ENCODE results near the gene KRT25. TPM values are rescaled to one million over a fixed set of nuclear protein-coding genes. Genes with fewer than 3 reads are reported as not detected.
"Not testable (repeated sequence)": the region's sequence is repeated elsewhere in the genome, so short reads cannot be mapped to it uniquely, and the experiment has no call there.

Gene KRT25
- polyA plus RNA-seq, 3 donors: not detected

DNA sequence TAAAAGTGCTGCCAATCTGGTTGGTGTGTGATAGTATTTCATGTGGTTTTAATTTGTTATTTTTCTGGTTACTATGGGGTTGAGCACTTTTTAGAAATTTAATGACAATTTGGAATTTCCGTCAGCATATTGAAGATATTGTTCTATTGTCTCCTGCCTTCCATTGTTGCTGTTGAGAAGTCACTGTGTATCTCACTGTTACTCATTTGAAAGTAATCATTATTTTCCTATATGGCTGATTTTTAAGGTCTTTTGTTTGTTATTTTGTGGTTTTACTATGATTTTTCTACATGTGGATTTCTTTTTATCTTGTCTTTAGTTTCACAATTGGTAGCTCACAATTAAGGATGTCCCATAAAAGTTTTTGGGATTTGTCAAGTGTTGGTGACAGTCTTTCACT is 8.6 kb upstream of the KRT25 start:
- no peak overlapping the region for H3K27ac ChIP-seq (ENCODE audit: low read depth, low read length)
- 75 to 83% (median 76%) methylated on average over 1 of the region's 1 CpG for WGBS, 3 donors

DNA sequence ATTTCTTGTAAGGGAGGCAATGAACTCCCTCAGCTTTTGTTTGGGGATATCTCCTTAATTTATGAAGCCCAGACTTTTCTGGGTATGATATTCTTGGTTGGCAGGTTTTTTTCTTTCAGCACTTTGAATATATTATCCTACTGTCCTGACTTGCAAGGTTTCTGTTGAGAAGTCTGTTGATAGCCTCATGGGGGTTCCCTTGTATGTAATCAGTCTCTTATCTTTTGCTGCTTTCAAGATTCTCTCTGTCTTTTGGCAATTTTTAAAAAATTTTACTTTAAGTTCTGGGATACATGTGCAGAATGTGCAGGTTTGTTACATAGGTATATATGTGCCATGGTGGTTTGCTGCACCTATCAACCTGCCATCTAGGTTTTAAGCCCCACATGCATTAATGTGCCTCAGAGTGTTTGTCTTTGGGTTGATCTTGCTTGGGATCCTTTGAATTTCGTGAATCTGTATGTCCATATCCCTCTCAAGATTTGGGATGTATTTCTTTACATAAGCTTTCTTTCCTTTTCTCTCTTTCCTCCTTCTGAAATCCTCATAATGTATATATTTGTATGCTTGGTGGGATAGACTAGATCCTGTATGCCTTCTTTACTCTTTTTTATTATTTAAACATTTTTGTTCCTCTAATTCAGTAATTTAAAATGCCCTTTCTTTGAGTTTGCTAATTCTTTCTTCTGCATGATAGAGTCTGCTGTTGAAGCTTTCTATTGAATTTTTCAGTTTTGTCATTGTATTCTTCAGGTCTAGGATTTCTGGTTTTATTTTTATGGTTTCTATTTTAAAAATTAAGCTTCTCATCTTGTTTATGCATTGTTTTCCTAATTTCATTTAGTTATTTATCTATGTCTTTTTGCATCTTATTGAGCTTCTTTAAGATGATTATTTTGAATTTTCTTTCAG is 5.2 kb upstream of the KRT25 start:
- WGBS, 3 donors: 15 to 27% (median 18%) methylated on average over 1 of the region's 1 CpG
- H3K27ac ChIP-seq (ENCODE audit: low read depth, low read length): no peak overlapping the region

DNA sequence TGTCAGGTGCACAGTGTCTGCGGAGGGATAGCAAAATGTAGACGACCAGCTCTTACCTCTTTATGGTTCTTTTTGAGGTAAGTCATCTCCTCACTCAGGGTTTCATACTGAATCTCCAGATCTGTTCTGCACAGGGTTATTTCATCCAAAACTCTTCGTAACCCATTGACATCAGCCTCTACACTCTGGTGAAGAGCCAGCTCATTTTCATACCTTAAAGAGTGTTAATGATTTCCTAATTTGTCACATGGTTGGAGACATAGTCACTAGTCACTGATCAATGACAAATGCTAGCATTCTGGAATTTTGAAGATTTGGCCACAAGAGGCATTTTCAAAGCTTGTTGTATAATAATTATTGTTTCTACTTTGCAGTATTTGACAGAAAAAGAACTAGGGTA is 1.3 kb downstream of the KRT25 start:
- 74 to 95% (median 93%) methylated on average over 3 of the region's 3 CpGs for WGBS, 3 donors
- H3K27ac ChIP-seq (ENCODE audit: low read depth, low read length): no peak overlapping the region

DNA sequence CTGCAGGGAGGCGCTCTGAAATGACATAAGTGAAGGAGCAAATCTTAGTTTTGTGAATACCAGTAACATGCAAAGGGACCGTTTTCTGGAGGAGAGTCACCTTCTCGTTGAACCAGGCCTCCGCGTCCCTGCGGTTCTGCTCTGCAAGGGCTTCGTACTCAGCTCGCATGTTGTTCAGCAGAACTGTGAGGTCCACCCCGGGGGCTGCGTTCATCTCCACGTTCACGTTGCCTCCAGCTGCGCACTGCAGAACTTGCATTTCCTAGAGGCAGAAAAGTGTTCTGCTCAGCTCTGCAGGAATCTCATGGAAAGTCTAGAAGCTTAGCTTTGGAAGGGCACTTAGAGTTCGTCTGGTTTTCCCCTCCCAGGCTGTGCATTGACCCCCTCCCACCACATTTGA is 4.1 kb downstream of the KRT25 start:
- 76 to 87% (median 84%) methylated on average over 14 of the region's 14 CpGs for WGBS, 3 donors
- H3K27ac ChIP-seq (ENCODE audit: low read depth, low read length): no peak overlapping the region

DNA sequence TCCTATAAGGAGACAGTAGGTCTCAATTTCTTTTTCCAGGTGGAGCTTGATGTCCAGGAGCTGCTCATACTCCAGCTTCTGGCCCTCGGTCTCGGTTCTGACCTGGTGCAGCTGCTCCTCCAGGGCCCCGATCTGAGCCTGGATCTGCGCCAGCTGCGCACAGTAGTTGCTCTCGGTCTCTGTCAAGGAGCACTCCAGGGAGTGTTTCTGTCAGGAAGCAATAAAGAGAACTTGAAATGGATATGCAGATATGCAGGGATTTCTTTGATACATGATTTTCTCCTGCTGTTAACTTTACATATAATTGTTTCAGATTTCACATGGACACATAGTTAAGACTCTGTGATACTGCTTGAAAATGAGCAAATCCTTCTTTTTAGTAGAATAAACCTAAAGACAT is 4.7 kb downstream of the KRT25 start:
- H3K27ac ChIP-seq (ENCODE audit: low read depth, low read length): no peak overlapping the region
- 74 to 78% (median 75%) methylated on average over 6 of the region's 6 CpGs for WGBS, 3 donors

DNA sequence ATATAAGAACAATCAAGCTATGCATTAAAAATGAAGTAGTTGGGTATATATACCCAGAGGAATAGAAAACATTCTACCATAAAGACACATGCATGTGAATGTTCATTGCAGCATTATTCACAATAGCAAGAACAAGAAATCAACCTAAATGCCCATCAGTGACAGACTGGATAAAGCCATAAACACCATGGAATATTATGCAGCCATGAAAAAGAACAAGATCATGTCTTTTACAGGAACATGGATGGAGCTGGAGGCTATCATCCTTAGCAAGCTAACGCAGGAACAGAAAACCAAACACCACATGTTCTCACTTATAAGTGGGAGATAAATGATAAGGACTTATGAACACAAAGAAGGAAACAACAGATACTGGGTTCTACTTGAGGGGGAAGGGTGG is 6.5 kb downstream of the KRT25 start:
- 62 to 84% (median 78%) methylated on average over 1 of the region's 1 CpG for WGBS, 3 donors
- not testable (repeated sequence) for H3K27ac ChIP-seq (ENCODE audit: low read depth, low read length)

DNA sequence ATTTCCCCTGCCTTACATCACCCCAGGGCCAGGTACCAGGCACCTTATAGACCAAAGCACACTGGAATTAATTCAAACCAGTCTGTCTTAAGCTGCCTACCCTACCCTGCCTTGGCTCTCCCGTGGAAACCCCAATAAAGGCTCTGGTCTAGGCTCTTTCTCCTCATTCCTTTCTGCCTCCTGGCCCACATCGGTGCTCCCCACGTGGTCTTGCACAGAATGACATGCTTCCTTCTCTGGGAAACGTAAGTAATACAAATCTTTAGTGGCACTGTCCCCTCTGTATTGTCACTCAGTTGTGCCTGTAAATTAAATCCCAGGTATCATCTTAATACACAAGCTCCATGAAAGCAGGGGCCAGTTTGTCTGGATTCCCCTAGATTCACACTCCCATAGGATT is 16.6 kb downstream of the KRT25 start:
- WGBS, 3 donors: 57 to 71% (median 62%) methylated on average over 4 of the region's 4 CpGs
- no peak overlapping the region for H3K27ac ChIP-seq (ENCODE audit: low read depth, low read length)

DNA sequence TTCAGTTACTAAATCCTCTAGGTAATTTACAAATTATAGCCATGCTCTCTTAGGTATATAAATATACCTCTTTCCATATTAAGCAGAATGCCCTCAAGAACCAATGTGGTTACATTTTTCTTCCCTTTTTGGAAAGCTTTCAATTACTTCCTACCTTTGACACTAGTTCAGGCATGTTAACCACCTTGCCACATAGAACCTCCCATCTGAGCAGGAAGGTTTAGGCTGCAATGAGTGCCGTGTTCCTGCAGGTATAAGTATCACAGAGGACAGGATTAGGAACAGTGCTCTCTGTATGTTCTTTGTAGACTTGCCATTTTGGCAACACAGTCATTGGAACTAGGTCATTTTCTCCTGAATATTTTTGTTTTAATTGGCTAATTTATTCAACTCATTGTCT is 20.1 kb downstream of the KRT25 start:
- 82 to 90% (median 87%) methylated on average over 1 of the region's 1 CpG for WGBS, 3 donors
- H3K27ac ChIP-seq (ENCODE audit: low read depth, low read length): no peak overlapping the region

DNA sequence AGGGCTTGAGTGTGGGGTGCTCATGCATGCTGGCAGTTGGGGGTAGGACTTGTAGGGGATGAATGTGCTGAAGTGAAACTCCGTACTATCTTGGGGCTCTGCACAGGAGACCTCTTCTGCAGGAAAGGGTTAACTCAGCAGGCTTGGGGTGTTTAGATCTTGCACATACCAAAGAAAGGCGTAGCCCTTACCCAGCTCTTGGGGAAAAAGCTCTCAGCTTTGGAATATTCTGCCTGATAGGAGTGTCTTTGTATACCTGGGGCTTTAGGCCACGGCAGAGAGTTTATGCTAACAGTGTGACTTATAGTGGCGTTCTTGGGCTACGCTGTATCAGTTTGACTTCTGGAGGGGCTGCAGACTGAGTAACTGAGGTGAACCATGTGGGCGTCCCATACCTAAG is 21.1 kb downstream of the KRT25 start:
- no peak overlapping the region for H3K27ac ChIP-seq (ENCODE audit: low read depth, low read length)
- 84 to 86% (median 85%) methylated on average over 6 of the region's 6 CpGs for WGBS, 3 donors

DNA sequence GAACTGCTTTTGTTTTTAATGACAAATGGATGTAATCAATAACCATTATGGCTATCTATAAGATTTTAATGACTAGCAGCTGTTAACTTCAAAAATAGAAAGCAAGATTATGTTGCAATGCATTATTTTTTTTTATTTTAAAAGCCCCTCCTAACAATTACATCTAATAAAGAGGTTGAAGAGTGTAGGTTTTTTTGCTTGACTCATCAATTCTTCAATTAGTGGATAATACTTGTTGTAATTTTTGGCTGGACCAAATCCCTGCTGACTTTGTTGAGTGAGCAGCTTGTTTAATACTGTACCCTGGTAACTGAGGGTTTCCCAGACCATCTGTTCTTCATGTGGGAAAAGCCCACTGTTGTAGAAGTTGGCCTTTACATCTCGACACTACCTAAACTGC is 24.2 kb downstream of the KRT25 start:
- H3K27ac ChIP-seq (ENCODE audit: low read depth, low read length): no peak overlapping the region
- 61 to 74% (median 62%) methylated on average over 1 of the region's 1 CpG for WGBS, 3 donors

DNA sequence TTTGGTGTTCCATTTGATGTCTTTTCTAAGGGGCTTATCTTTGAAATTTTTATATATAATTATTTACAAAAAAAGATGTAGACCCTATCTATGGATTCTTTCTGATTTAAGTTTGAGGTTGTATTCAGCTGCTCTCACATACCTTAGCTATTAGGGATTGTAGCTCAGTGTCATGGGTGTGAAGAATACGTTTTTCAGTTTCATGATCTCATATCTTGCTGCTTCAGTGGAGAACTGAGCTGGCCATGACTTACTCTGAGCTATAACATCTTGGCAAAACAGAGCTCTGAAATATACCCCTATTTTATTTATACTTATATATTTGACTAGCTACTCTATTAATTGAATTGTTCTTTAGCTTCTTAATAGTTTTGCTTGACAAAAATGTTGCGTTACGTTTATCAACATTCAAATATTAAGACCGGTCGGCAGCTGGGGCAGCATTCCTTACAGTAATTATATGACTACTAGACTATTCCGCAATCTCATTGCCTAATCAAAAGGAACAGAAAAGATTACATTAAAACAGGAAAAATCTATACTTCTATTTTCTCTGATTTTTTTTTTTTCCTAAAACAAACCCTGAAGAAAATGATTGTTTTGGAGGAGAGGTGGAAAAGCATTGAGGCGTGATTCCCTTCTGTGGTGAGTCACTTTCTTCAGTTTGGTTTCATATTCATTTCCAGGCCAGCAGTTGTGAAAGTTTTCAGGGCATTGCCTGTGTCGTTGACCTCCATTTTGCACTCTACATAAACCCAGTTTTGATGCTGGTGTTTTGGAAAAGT is 27.5 kb downstream of the KRT25 start:
- no peak overlapping the region for H3K27ac ChIP-seq (ENCODE audit: low read depth, low read length)
- WGBS, 3 donors: 50 to 77% (median 69%) methylated on average over 8 of the region's 8 CpGs

DNA sequence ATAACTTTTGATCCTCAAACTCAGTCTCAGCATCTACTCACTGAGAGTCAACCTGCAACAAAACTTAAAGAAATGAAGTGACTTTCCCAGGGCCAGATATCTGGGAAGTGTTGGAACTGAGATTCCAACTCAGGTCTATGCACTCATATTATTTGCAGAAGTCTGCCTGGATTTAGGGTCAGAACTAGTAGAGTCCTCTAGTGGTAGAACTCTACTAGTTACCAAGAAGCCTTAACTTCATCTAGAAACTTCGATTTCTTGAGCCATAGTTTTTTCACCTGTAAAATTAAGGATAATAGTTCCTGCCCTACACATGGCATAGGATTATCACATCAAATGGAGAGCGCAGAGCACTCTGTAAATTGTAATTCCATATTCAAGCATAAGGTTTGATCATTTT is 28.2 kb downstream of the KRT25 start:
- 56 to 79% (median 73%) methylated on average over 2 of the region's 2 CpGs for WGBS, 3 donors
- no peak overlapping the region for H3K27ac ChIP-seq (ENCODE audit: low read depth, low read length)

DNA sequence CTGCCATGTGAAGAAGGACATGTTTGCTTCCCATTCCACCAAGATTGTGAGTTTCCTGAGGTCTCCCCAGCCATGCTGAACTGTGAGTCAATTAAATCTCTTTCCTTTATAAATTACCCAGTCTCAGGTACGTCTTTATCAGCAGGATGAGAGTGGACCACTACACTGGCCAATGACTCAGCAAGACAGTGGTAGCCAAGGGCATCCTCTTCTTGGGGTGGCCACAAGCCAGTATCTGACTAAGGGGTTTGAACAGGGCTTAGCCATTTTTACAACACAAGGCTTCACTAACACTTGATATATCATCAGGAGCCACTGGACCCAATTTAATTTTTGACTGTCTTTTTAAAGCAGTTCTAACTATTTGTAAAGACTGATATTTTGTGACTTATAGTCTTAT is 30.5 kb downstream of the KRT25 start:
- H3K27ac ChIP-seq (ENCODE audit: low read depth, low read length): no peak overlapping the region
- 36 to 80% (median 66%) methylated on average over 1 of the region's 1 CpG for WGBS, 3 donors

DNA sequence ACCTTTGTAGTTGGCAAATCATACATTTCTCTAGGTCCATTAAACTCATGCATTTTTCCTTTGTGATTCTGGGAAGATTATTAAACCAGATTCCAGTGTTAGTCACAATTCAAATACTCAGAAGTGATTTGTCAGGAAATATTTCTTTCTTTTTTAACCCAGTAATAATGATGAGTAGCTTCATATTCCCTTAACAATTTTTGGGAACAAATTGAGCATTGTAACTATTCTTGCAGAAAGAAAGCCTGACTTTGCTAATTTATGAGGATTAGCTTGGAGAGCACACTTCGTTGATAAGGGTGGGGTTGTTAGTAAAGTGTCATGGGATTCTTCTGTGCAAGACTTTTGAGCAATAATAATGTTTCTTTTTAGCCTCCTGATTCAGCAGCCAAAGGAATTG is 32.9 kb downstream of the KRT25 start:
- WGBS, 3 donors: 47 to 57% (median 56%) methylated on average over 1 of the region's 1 CpG
- no peak overlapping the region for H3K27ac ChIP-seq (ENCODE audit: low read depth, low read length)

DNA sequence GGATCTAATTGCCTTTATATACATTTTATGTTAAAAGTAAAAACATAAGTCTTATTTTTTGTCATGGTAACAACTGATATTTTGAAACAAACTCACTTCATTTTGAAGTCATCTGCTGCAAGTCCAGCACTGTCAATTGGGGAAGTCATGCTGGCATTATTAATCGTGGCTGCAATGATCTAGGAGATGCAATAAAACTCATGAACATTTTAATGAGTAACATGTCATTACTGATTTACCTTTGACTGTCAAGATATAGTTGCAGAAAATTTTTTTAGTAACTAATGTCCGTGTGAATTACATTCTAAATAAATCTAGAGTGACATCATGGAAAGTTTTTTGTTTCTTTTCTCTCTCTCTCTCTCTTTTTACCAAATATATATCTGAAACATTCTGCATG is 34.2 kb downstream of the KRT25 start:
- WGBS, 3 donors: 53 to 63% (median 59%) methylated on average over 2 of the region's 2 CpGs
- H3K27ac ChIP-seq (ENCODE audit: low read depth, low read length): no peak overlapping the region

DNA sequence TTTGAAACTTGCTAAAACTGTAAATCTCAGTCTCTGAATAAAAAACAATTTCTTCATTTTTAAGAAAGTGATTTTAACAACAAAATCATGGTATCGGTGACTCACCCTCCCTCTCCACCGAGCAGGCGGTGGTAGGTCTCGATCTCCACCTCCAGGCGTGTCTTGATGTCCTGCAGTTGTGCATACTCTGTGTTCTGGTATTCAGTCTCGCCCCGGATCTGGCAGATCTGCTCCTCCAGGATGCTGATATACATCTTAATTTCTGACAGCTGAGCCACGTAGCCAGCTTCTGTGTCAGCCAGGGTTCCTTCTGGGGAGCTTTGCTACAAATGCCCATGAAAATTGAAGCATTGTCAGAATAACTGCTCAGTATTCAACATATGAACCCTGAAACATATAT is 36.2 kb downstream of the KRT25 start:
- 54 to 57% (median 57%) methylated on average over 8 of the region's 8 CpGs for WGBS, 3 donors

DNA sequence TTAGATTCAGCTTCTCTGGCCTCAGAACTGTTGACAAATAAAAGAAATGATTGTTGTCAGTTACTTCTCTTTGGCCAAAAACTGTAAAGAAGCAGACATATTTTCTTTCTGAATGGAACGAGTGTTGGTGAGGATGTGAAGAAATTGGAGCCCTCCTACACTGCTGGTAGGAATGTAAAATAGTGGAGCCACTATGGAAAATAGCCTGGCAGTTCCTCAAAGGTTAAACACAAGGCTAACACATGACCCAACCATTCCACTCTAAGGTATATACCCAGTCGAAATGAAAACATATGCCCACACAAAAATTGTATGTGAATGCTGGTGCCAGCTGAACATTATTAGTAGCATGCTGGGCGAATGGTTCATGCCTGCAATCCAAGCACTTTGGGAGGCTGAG is 37.4 kb downstream of the KRT25 start:
- no peak overlapping the region for H3K27ac ChIP-seq (ENCODE audit: low read depth, low read length)
- WGBS, 3 donors: 65 to 78% (median 77%) methylated on average over 3 of the region's 3 CpGs

More for the DNA sequence above, 36.2 kb downstream of the KRT25 start:
- H3K27ac ChIP-seq (ENCODE audit: low read depth, low read length): no peak overlapping the region

DNA sequence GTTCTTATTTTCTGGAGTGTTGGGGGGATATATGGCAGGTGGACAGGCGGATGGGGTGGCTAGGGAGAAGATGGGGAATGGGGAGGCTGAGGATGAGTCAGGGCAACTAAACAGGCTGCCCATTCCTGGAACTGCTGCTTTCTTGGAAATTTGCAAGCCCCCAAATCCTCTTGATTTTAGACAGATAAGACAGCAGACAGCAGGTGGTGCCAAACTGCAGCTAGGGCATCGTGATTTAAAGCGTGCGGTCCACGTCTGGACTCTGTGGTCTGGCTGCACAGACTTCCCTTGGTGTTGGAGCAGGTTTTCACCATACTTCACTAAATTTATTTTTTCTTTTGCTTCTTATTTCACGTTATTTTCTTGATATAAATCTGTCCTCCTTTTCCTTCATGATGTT is 40.7 kb downstream of the KRT25 start:
- H3K27ac ChIP-seq (ENCODE audit: low read depth, low read length): no peak overlapping the region
- 75 to 82% (median 76%) methylated on average over 6 of the region's 6 CpGs for WGBS, 3 donors

DNA sequence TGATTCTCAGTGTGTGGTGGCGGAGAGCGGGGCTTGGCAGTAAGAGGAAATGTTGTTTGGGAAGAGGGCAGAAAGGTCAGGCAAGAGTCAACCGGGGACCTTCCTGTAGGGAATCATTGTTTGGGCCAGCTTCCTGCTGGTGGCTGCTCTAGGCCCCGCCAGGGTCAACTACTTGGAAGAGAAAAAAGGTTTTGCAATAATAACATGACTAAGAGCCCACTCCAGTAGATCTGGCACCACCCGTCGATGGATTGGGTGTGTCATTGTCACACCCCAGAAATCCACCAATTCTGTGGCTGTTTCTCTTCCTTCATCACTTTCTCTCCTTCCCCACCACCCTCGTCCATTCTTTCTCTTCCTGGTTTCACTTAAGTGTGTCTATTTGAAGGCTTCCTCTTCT is 47.4 kb downstream of the KRT25 start:
- WGBS, 3 donors: 34 to 59% (median 35%) methylated on average over 7 of the region's 7 CpGs
- H3K27ac ChIP-seq (ENCODE audit: low read depth, low read length): no peak overlapping the region

DNA sequence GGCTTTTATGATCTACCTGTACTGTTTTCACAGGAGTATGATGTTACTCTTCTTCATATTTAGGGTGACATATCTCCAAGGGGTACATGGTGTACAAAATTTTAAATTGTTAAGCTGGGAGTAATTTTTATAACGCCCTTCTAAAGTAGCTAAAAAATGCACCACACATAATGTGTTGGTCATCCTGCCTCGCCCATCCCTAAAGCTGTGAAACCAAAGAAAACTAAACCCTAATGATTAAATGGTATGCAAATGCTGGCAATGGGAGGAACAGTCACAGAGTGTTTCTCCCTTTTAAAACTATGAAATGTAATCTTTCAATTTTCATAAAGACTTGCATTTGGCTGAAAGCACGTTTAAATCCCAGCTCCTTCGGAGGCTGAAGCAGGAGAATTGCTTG is 49.5 kb downstream of the KRT25 start:
- no peak overlapping the region for H3K27ac ChIP-seq (ENCODE audit: low read depth, low read length)
- 55 to 58% (median 55%) methylated on average over 4 of the region's 4 CpGs for WGBS, 3 donors

Data from adipose tissue (tissue), 3 donors.